ENCODE data around the gene DRG2.

The DRG2 gene

DNA sequence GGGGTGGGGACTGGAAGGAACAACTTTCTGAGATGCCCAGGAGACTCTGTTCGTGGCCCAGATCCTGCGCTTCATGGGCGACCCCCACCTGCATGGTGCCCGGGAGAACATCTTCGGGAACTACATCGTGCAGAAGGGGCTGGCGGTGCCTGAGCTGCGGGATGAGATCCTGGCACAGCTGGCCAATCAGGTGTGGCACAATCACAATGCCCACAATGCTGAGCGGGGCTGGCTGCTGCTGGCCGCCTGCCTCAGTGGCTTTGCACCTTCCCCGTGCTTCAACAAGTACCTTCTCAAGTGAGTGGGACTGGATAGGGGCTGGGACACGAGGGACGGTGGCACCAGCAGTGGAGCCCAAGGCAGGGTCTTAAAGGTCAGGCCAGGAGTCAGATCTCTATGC, 58.1 kb downstream of the DRG2 start:
- DNase-seq = no peak

DNA sequence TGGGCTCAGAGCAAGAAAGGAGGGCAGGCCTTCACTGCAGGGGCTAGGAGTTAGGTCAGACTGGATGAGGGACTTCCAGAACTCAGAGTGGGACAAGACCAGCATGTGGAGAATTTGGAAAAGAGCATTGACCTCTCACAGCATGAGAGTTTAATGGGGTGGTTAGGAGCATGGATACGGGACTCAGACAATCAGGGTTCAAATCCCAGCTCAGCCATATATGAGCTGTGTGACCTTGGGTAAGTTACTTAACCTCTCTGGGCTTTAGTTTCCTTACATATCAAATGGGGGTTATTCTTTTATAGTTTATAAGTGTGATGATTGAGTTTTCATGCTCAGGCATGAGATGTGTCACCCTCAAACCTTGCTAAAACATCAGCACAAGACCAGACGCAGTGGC, 58.5 kb downstream of the DRG2 start:
- DNase-seq = no peak

DNA sequence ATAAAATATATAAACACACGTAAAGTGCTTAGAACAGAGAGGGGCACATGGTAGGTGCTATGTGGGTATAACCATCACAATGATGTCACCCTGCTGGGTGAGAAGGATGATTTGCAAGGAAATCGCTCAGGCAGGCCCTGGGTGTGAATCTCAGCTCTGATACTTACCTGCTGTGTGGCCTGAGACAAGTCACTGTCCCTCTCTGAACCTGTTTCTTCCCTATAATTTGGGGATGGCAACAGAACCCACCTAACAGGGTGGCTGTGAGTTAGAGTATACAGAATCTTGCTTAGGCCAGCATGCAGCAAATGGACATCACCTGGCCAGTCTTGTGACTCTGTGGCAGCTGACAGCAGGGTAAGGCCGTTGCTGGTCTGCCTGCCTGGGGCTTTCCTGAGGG, 59.2 kb downstream of the DRG2 start:
- DNase-seq = no peak

DNA sequence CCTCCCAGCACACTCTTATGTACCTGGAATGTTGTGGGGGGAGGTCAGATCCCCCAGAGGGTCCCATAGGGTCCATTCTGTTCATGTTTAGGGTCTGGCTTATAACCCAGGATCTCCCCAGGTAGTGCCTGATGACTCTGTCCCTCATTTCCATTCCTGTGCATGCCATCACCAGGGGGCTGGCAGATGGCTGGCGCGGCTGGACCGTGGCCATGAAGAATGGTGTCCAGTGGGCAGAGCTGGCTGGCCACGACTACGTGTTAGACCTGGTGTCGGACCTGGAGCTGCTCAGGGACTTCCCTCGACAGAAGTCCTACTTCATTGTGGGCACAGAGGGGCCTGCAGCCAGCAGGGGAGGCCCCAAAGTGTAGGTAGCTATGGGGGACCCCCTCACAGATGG, 60.8 kb downstream of the DRG2 start:
- DNase-seq = no peak

DNA sequence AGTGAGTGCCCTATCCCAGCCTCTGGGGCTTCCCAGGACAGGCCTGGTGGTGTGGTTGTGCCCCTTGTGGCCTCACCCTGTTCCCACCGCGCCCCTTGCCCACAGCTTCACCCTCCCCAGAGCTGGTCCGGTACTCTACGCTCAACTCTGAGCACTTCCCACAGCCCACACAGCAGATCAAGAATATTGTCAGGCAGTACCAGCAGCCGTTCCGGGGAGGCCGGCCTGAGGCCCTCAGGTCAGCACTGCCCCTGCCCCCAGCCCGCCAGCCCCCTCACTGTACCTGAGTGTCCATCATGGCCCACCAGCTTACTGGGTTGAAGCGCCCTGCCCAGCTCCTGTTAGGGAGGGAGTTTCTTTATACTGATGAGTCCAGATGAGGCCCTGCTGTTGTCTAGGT, 63.5 kb downstream of the DRG2 start:
- no peak for DNase-seq

DNA sequence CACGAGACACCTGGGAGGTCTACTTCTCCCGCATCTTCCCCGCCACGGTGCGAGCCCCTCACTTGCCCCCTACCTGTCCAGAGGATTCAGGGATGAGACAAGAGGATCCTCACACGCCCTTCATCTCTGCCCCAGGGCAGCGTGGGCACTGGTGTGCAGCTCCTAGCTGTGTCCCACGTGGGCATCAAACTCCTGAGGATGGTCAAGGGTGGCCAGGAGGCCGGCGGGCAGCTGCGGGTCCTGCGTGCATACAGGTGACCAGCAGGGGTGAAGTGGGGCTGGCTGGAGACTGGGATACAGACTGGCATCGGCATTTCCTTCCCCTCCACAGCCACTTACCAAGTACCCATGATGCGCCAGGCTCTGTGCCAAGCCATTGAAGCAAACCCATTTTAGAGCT, 67.4 kb downstream of the DRG2 start:
- no peak for DNase-seq

DNA sequence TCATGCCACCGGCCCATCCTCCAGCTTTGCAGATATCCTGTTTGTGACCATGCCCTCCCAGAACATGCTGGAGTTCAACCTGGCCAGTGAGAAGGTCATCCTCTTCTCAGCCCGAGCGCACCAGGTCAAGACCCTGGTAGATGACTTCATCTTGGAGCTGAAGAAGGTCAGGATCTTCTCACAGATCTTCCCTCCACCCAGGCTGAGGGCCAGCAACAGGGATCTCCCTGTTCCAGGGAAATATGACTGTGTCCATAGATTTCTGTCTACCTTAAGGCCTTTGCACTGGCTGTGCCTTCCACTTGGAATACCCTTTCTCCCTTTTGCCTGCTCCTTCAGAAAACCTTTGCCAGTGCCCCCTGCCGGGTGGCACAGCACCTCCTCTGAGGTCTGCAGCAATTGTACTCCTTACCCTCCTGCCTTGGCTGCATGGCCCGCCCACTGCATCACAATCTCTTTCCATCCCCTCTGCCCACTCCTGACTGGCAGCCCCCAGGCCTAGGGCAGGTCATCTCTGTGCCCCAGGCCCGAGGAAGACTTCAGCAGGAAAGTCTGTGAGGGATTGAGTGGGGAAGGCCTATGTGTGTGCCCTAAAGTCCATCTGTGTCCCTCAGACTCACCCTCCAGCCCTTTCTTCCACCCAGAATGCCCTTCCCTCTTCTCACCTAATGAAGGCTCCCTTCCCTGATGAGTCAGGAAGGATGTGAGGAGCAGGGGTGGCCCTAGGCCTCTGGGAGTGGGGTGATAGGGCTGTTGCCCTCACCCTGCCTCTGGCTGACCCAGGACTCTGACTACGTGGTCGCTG, 68.6 kb downstream of the DRG2 start:
- no peak for DNase-seq

DNA sequence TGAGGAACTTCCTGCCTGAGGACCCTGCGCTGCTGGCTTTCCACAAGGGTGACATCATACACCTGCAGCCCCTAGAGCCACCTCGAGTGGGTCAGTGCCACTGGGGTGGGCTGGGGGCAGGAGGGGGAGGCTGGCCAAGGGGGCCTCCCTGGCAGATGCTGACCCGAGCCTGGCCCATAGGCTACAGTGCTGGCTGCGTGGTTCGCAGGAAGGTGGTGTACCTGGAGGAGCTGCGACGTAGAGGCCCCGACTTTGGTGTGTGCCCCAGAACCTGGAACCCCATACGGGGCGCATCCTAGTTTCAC, 69.2 kb downstream of the DRG2 start:
- no peak for DNase-seq

All from Kasumi-1 (cell line).